CD4-positive, alpha-beta T cell (primary cell): ENCODE results near the gene IGFL1. TPM values are rescaled to one million over a fixed set of nuclear protein-coding genes. Genes with fewer than 3 reads are reported as not detected.
"Not testable (repeated sequence)": the region's sequence is repeated elsewhere in the genome, so short reads cannot be mapped to it uniquely, and the experiment has no call there.

Experiments used
- ATAC-seq: fragments of 200-7000 bp; cut with Tn5 transposase; one replicate; pipeline ENCODE4 v1.10.0; 2022; ENCODE audit warnings: mild to moderate bottlenecking; ENCODE audit not compliant: poor library complexity
- CTCF ChIA-PET: fragments of 350-600 bp; sonication (Branson Sonifier 250); formaldehyde crosslinking; loops from one replicate; lab custom pipeline; 2021; ENCODE audit warnings: antibody characterized with exemption, inconsistent platforms; lab: Charles Lee
- POLR2A ChIA-PET: fragments of 350-600 bp; sonication (Branson Sonifier 250); formaldehyde crosslinking; loops from one replicate; lab custom pipeline; 2021; ENCODE audit warnings: antibody characterized with exemption, inconsistent platforms; lab: Charles Lee
- DNase-seq, 14 experiments: peaks; one replicate each; pipeline ENCODE4 v3.0.0-alpha.2; 2013 to 2020; ENCODE audit warnings: mixed read lengths in 2 of 14
- H3K27ac ChIP-seq, 2 donors: one replicate each; pipeline versions ENCODE4 v1.5.1 to v1.7.0; 2013; ENCODE audit warnings: low read length in 2 of 2, low read depth in 1 of 2, mild to moderate bottlenecking in 1 of 2
- H3K27me3 ChIP-seq, 2 experiments: 1 replicate in 1 of 2; 2 replicates in 1 of 2; pipeline versions ENCODE4 v1.6.1 to v1.7.0; 2013; ENCODE audit warnings: low read length in 2 of 2, control low read depth in 1 of 2, mild to moderate bottlenecking in 1 of 2, moderate library complexity in 1 of 2; ENCODE audit not compliant: insufficient read depth in 2 of 2, control insufficient read depth in 1 of 2
- H3K36me3 ChIP-seq: one replicate; pipeline ENCODE4 v1.6.1; 2013; ENCODE audit warnings: low read length, control low read depth; ENCODE audit not compliant: insufficient read depth
- H3K4me1 ChIP-seq: one replicate; pipeline ENCODE4 v1.6.1; 2013; ENCODE audit warnings: low read length, control low read depth; ENCODE audit not compliant: insufficient read depth
- H3K4me3 ChIP-seq: one replicate; pipeline ENCODE4 v1.5.1; 2013; ENCODE audit warnings: mild to moderate bottlenecking, low read length, moderate library complexity
- H3K9me3 ChIP-seq, 2 experiments: 1 replicate in 1 of 2; 2 replicates in 1 of 2; pipeline versions ENCODE4 v1.6.1 to v1.7.0; 2013; ENCODE audit warnings: low read length in 2 of 2, mild to moderate bottlenecking in 2 of 2, control low read depth in 1 of 2, moderate library complexity in 1 of 2; ENCODE audit not compliant: control insufficient read depth in 1 of 2, insufficient read depth in 1 of 2
- H3K27ac Mint-ChIP-seq: one replicate; pipeline ENCODE4 v1.8.0; 2020; ENCODE audit warnings: mixed read lengths
- H3K27me3 Mint-ChIP-seq: one replicate; pipeline ENCODE4 v1.8.0; 2021; ENCODE audit warnings: mixed read lengths
- H3K36me3 Mint-ChIP-seq: one replicate; pipeline ENCODE4 v1.8.0; 2021; ENCODE audit warnings: low read depth, mixed read lengths
- H3K4me1 Mint-ChIP-seq: one replicate; pipeline ENCODE4 v1.8.0; 2021; ENCODE audit warnings: low read depth, mixed read lengths
- H3K4me3 Mint-ChIP-seq: one replicate; pipeline ENCODE4 v1.8.0; 2020; ENCODE audit warnings: mild to moderate bottlenecking, mixed read lengths
- H3K9me3 Mint-ChIP-seq: one replicate; pipeline ENCODE4 v1.8.0; 2020; ENCODE audit warnings: mixed read lengths
- CTCF ChIP-seq: fragments of 200-600 bp; IDR thresholded peaks from one replicate; pipeline ENCODE4 v1.8.0; 2022; ENCODE audit warnings: antibody characterized with exemption, mild to moderate bottlenecking
- intact Hi-C, 2 experiments: fragments of 100-400 bp; cut with DNase I in 1 of 2; cut with micrococcal nuclease in 1 of 2; formaldehyde crosslinking; loops; one replicate each; pipeline versions ENCODE4 v1.15.1 to v1.9.0; 2023 to 2025; cut with DNase I, micrococcal nuclease
- total RNA-seq, 174 experiments: library from RNA in 2 of 174; stranded (reverse) in 2 of 174; gene quantifications; one replicate each; pipeline ENCODE4 v1.2.3 and lab custom pipeline; 2021 to 2026

The IGFL1 gene
- total RNA-seq, 2 experiments from 2014 or later = not detected

- H3K4me1 ChIP-seq = no peaks in the 10 kb centered on the region
- H3K36me3 Mint-ChIP-seq = no peaks in the 10 kb centered on the region
- H3K36me3 ChIP-seq = no peaks in the 10 kb centered on the region
- no peaks in the 10 kb centered on the region for H3K4me1 Mint-ChIP-seq
- H3K27me3 ChIP-seq = peaks cover 17 to 21% of the 10 kb centered on the region in 2 experiments
- TF ChIP-seq CTCF = no peak
- no peak overlapping the region for H3K27ac Mint-ChIP-seq
- H3K4me3 Mint-ChIP-seq = no peak overlapping the region
- H3K9me3 Mint-ChIP-seq = no peaks in the 10 kb centered on the region
- H3K4me3 ChIP-seq = no peak overlapping the region
- no peak overlapping the region for H3K27ac ChIP-seq
- ATAC-seq (no peak), DNase-seq (no peak)
- H3K9me3 ChIP-seq = no peaks in the 10 kb centered on the region
- ChIA-PET CTCF (no interaction called here), POLR2A (no interaction called here)
- H3K27me3 Mint-ChIP-seq = peaks cover 53% of the 10 kb centered on the region
- intact Hi-C loops = no loop called here
These were observed 9.4 kb upstream of the IGFL1 start for GRCh38 chr19:46220038-46220615.

GRCh38 chr19:46221152-46221551 lies 8.4 kb upstream of the IGFL1 start:
- H3K4me1 Mint-ChIP-seq = no peaks in the 10 kb centered on the region
- ATAC-seq (no peak), DNase-seq (no peak)
- H3K27ac ChIP-seq = no peak overlapping the region
- no peak overlapping the region for H3K4me3 Mint-ChIP-seq
- TF ChIP-seq CTCF = no peak
- no peaks in the 10 kb centered on the region for H3K9me3 Mint-ChIP-seq
- ChIA-PET POLR2A (no interaction called here), CTCF (no interaction called here)
- no peak overlapping the region for H3K4me3 ChIP-seq
- H3K36me3 ChIP-seq = no peaks in the 10 kb centered on the region
- intact Hi-C loops = no loop called here
- no peaks in the 10 kb centered on the region for H3K36me3 Mint-ChIP-seq
- peaks cover 17 to 21% of the 10 kb centered on the region in 2 experiments for H3K27me3 ChIP-seq
- no peak overlapping the region for H3K27ac Mint-ChIP-seq
- H3K27me3 Mint-ChIP-seq = peaks cover 62% of the 10 kb centered on the region
- peaks cover 5% of the 10 kb centered on the region for H3K4me1 ChIP-seq
- H3K9me3 ChIP-seq = no peaks in the 10 kb centered on the region

- peaks cover 65% of the 10 kb centered on the region for H3K27me3 Mint-ChIP-seq
- H3K4me1 Mint-ChIP-seq = no peaks in the 10 kb centered on the region
These were observed 7.4 kb upstream of the IGFL1 start for GRCh38 chr19:46221981-46222610.

GRCh38 chr19:46223787-46224186 lies 5.8 kb upstream of the IGFL1 start:
- POLR2A ChIA-PET, H3K4me1 Mint-ChIP-seq, H3K4me3 Mint-ChIP-seq, ATAC-seq, H3K4me1 ChIP-seq, H3K4me3 ChIP-seq, H3K27ac ChIP-seq, H3K9me3 Mint-ChIP-seq, H3K36me3 Mint-ChIP-seq, CTCF ChIA-PET, intact Hi-C loops, H3K9me3 ChIP-seq, H3K27ac Mint-ChIP-seq, DNase-seq, H3K36me3 ChIP-seq: not testable (repeated sequence)
- H3K27me3 Mint-ChIP-seq = peaks cover 70% of the 10 kb centered on the region
- peaks cover 17 to 19% of the 10 kb centered on the region in 2 experiments for H3K27me3 ChIP-seq

More at GRCh38 chr19:46221981-46222610, 7.4 kb upstream of the IGFL1 start:
- TF ChIP-seq CTCF = no peak
- DNase-seq (no peak), ATAC-seq (no peak)
- no peaks in the 10 kb centered on the region for H3K36me3 ChIP-seq
- H3K4me1 ChIP-seq = peaks cover 5% of the 10 kb centered on the region
- intact Hi-C loops = no loop called here
- no peak overlapping the region for H3K27ac ChIP-seq
- ChIA-PET POLR2A (no interaction called here), CTCF (no interaction called here)
- H3K27ac Mint-ChIP-seq = no peak overlapping the region
- H3K9me3 ChIP-seq = no peaks in the 10 kb centered on the region
- H3K9me3 Mint-ChIP-seq = no peaks in the 10 kb centered on the region
- no peak overlapping the region for H3K4me3 Mint-ChIP-seq
- no peak overlapping the region for H3K4me3 ChIP-seq
- H3K36me3 Mint-ChIP-seq = no peaks in the 10 kb centered on the region
- H3K27me3 ChIP-seq = peaks cover 17 to 21% of the 10 kb centered on the region in 2 experiments
